AG10803 (cell line): Measurements from ENCODE around the gene COPA.

ENCODE experiments used
- DNase-seq: peaks from one replicate; pipeline ENCODE4 v3.0.0; 2010; ENCODE audit warnings: low read depth
- H3K4me3 ChIP-seq: 2 replicates; pipeline ENCODE4 v1.5.1; 2011; ENCODE audit warnings: mild to moderate bottlenecking, low read length, control low read depth
- TF ChIP-seq, protein P1 (sequence below): conservative IDR thresholded peaks from 2 replicates; pipeline ENCODE4 v1.5.1; 2011; ENCODE audit warnings: mild to moderate bottlenecking, low read length, control low read depth, inconsistent platforms

The COPA gene

DNA sequence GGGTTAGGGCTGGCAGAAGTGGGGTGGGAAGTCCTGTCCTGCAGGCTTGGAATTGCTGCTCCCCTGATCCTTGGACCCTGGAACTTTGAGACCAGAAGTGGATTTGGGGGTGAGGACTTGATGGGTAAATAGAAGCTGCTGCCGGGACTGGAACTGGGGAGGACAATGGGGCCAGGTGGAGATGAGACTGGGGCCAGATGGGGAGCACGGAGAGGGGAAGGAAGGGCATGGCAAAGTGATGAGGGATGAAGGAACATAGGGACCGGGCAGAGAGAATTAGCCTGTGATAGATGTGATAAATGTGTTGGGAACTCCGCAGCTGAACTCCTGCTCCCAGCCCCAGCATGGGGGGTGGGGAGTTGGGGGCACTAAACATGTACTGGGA is 24.5 kb upstream of the COPA start:
- no peak overlapping the region for H3K4me3 ChIP-seq
- TF ChIP-seq, protein P1, sequence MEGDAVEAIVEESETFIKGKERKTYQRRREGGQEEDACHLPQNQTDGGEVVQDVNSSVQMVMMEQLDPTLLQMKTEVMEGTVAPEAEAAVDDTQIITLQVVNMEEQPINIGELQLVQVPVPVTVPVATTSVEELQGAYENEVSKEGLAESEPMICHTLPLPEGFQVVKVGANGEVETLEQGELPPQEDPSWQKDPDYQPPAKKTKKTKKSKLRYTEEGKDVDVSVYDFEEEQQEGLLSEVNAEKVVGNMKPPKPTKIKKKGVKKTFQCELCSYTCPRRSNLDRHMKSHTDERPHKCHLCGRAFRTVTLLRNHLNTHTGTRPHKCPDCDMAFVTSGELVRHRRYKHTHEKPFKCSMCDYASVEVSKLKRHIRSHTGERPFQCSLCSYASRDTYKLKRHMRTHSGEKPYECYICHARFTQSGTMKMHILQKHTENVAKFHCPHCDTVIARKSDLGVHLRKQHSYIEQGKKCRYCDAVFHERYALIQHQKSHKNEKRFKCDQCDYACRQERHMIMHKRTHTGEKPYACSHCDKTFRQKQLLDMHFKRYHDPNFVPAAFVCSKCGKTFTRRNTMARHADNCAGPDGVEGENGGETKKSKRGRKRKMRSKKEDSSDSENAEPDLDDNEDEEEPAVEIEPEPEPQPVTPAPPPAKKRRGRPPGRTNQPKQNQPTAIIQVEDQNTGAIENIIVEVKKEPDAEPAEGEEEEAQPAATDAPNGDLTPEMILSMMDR: no peak
- no peak for DNase-seq

DNA sequence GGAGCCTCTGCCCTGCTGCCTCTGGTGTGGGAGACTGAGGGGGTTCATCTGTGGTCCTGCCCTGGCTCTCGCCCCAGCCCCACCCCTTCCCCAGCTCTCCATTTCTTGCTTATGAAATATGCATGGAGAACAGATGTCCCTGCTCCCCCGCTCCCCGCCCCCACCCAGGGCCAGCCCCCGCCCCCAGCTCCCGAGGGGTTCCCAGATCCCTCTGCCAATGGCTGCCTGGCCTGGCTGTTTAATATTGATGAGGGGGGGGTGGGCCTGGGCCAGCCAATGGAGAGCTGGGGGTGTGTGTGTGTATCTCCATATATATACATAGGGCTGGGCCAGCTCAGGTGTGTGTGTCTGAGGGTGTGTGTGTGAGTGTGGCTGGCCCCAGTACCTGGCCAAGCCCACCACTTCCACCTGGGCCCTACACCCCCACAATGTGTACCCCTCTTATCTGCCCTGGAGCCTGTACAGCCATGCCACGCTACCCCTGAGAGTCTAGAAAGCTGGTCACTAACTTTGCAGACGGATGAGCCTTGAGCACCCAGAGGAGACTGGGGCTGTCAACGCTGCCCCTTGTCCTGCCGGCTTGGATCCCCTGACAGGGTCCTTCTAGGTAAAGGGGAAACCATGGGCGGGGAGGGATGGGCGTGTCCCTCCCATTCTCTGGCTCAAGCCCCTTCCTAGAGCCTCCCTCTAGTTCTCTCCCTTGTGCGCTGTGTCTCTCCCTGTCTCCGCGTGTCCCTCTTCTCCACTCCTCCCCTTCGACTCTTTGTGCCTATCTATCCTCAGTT is 23.9 kb upstream of the COPA start, which contains the start of gene NHLH1:
NHLH1 (plus strand) TSS at position 341 of the 785 bp plus-strand sequence. CDS start 3,661 bp downstream, outside the sequence.
- DNase-seq: no peak
- H3K4me3 ChIP-seq: no peak within 1 kb of the TSS
- TF ChIP-seq, protein P1: no peak

DNA sequence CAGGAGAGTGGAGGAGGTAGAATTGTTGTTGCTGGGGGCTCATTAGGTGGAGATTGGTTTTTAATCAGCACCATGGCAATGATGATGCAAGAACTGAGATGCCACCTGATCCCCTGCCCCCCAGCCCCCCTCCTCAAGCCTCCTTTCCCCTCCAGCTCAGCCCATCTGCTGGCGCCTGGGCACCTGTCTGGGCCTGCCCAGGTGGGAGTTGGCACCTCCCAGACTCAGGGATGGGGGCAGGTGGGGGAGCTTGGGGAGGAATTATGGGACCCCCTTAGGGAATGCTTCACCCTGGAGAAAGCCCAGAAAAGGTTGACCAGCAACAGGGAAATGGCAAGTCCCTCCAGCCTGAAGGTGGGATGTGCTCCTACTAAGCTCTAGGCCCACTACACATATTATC is 22.3 kb upstream of the COPA start:
- no peak overlapping the region for H3K4me3 ChIP-seq
- TF ChIP-seq, protein P1: no peak
- DNase-seq: no peak

DNA sequence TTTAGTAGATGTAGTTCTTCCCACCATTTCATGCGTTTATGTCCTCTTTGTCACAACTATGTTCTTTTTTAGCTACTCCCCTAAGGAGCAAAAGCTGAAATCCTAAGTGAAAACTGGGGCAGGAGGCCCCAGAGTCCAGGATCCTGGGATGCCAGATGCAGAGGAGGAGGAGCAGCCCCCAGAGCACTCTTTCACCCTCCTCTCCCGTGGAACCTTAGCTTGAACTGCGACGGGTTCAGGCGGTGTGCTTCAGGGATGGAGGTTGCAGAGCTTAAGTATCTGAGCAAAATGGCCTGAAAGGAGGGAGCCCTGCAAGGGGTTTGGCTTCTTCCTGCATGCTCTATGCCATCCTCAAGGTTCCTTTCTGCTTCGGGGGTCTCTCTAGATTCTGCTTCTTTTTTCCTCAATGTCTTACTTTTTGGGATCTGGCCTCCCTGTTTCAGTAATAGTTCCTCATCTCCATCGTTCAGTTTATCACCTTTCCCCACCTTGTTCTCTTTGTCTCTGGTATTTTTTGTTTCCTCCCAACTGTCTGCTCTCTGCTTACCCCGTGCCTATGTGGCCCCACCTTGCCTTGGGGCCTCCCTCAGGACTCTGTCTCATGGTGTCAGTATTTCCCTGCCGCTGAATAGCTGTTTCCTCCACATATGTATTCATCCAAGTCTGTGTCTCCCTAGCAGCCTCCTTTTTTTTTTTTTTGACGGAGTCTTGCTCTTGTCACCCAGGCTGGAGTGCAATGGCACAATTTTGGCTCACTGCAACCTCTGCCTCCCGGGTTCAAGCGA is 21.1 kb upstream of the COPA start:
- DNase-seq: no peak
- H3K4me3 ChIP-seq: no peak overlapping the region
- TF ChIP-seq, protein P1: no peak

DNA sequence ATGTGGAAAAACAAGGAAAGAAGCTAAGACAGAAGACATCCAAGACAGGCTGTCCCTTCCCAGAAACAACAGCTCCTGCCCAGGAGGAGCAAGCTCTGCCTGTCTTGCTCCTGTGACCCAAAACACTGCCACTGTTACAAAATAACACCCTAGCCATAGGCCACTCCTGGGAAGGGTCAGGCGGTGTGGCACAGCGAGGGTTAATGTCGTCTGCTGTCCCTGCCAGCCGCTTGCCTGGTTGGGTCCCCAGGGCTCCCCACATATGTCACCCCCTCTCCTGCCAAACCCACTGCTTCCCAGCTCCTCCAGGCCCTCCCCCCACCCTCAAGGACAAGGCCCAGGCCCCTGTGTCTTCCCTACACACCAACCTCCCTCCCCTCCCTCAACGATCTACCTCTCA is 20.0 kb upstream of the COPA start:
- TF ChIP-seq, protein P1: no peak
- H3K4me3 ChIP-seq: no peak overlapping the region
- DNase-seq: no peak

DNA sequence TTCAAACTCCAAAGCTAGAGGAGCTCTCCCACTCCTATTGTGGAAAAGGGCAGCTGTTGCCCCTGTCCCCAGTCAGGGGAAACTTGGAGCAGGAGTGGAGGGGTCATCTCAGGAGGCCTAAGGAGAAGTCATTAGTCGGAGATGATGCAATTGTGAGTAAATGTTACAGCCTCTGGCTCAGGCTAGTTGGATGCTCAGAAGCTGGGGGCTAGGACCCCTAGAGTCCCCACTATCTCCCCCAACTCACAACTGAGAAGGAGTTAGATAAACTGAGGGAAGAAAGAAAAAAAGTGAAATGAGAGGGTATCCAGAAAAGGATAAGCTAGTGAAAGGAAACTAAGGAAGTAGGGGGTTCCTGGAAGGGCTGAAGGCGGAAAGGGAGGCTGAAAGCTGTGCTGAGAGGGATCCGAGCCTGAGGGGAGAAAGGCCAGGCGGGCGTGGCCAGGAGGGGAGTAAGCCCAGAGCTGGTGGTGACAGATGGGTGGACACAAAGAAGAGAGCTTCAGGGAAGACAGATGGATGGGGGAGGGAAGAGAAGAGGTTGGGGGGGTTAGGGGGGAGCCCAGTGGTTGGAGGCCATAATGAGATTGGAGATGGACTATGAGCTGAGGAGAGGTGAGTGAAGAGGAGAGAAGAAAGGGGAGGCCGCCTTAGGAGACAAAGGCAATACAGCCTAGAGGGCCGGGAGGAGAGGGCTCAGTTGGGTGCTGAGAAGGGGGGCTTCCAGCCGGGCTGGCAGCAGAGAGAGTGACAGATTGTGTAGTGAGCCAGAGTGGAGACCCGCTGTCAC is 19.3 kb upstream of the COPA start:
- H3K4me3 ChIP-seq: no peak overlapping the region
- TF ChIP-seq, protein P1: no peak
- DNase-seq: peak; percentile 18
